ENCODE data around the gene ZBTB38.

DNA sequence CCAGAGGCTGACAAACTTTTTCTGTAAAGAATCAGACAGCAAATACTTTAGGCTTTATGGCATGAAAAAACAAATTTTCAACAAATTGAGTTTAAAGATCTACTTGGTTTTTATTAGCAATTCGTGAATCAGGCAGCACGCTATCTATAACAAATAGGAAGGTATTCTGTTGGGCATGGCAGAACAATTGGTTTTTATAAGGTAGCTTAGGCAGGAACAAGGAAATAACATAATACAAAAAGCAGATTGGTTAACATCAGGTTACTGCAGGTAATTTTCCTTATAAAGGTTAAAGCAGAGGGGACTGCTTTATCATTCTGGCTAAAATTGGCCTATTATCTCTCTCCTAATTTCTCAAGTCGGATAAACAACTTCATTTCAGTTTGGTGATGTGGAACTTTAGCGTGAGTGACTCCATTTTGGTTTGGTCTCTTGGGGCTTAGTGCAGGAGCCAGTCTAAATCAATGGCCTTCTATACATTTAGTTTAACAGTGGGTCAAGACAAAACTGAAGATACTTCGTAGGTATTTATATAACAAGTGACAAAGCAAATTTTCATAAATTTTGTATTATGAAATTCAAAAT is 26.8 kb downstream of the ZBTB38 start:
- TF ChIP-seq CEBPB (IDR thresholded peaks at IDR 0.05; ENCODE audit: borderline replicate concordance, low read depth, low read length) (no peak), CREB1 (IDR thresholded peaks at IDR 0.05) (no peak), CREB1 (CRISPR knock-in tag; IDR thresholded peaks at IDR 0.05) (no peak), RARG (CRISPR knock-in tag; IDR thresholded peaks at IDR 0.05; ENCODE audit: low read depth) (no peak)

All from HepG2 (cell line).